HEK293T (cell line): ENCODE results near the gene PFKP.

ENCODE experiments used
- CTCF ChIA-PET: fragments of 350-600 bp; formaldehyde crosslinking; extraction: SDS; loops from one replicate; lab custom pipeline; 2021; ENCODE audit warnings: antibody characterized with exemption, inconsistent platforms; lab: Yijun Ruan, JAX
- POLR2A ChIA-PET: fragments of 350-600 bp; formaldehyde crosslinking; extraction: SDS; loops from one replicate; lab custom pipeline; 2020; ENCODE audit warnings: antibody characterized with exemption, inconsistent platforms; lab: Yijun Ruan, JAX
- DNase-seq: peaks from one replicate; pipeline ENCODE4 v3.0.0; 2012; ENCODE audit warnings: mixed read lengths; ENCODE audit errors: extremely low spot score
- ARNT ChIP-seq: fragments of 450-650 bp; IDR thresholded peaks from 2 replicates; pipeline ENCODE4 v1.6.1; 2017; ENCODE audit warnings: mild to moderate bottlenecking
- BHLHE40 ChIP-seq: fragments of 450-650 bp; IDR thresholded peaks from 2 replicates; pipeline ENCODE4 v1.6.1; 2016; ENCODE audit warnings: mild to moderate bottlenecking, moderate library complexity, borderline replicate concordance
- CTBP1 ChIP-seq: fragments of 450-650 bp; IDR thresholded peaks from 2 replicates; pipeline ENCODE4 v1.6.1; 2016; ENCODE audit warnings: borderline replicate concordance
- ELF4 ChIP-seq: fragments of 450-650 bp; IDR thresholded peaks from 2 replicates; pipeline ENCODE4 v1.6.1; 2017; ENCODE audit warnings: antibody characterized with exemption
- FOXA1 ChIP-seq: fragments of 450-650 bp; IDR thresholded peaks from 2 replicates; pipeline ENCODE4 v1.6.1; 2016; ENCODE audit warnings: mild to moderate bottlenecking
- FOXK2 ChIP-seq: fragments of 450-650 bp; IDR thresholded peaks from 2 replicates; pipeline ENCODE4 v1.6.1; 2016; ENCODE audit warnings: mild to moderate bottlenecking
- FOXM1 ChIP-seq: fragments of 450-650 bp; IDR thresholded peaks from 2 replicates; pipeline ENCODE4 v1.6.1; 2017; ENCODE audit warnings: mild to moderate bottlenecking, borderline replicate concordance
- HDGF ChIP-seq: fragments of 450-650 bp; IDR thresholded peaks from 2 replicates; pipeline ENCODE4 v1.6.1; 2017; ENCODE audit warnings: antibody characterized with exemption, borderline replicate concordance
- L3MBTL2 ChIP-seq: fragments of 450-650 bp; conservative IDR thresholded peaks from 2 replicates; pipeline ENCODE4 v1.6.1; 2016; ENCODE audit warnings: mild to moderate bottlenecking
- LEF1 ChIP-seq: fragments of 450-650 bp; IDR thresholded peaks from 2 replicates; pipeline ENCODE4 v1.6.1; 2017; ENCODE audit warnings: mild to moderate bottlenecking, borderline replicate concordance
- NFRKB ChIP-seq: fragments of 450-650 bp; IDR thresholded peaks from 2 replicates; pipeline ENCODE4 v1.6.1; 2016; ENCODE audit warnings: mild to moderate bottlenecking, moderate library complexity
- SP1 ChIP-seq: fragments of 450-650 bp; IDR thresholded peaks from 2 replicates; pipeline ENCODE4 v1.6.1; 2017
- SUZ12 ChIP-seq: fragments of 450-650 bp; IDR thresholded peaks from 2 replicates; pipeline ENCODE4 v1.6.1; 2016; ENCODE audit warnings: mild to moderate bottlenecking
- TARDBP ChIP-seq: fragments of 450-650 bp; IDR thresholded peaks from 2 replicates; pipeline ENCODE4 v1.6.1; 2016
- ZNF384 ChIP-seq: fragments of 450-650 bp; IDR thresholded peaks from 2 replicates; pipeline ENCODE4 v1.6.1; 2016
- TF ChIP-seq, protein P1 (sequence below): fragments of 450-650 bp; IDR thresholded peaks from 2 replicates; pipeline ENCODE4 v1.6.1; 2016

Gene PFKP

DNA sequence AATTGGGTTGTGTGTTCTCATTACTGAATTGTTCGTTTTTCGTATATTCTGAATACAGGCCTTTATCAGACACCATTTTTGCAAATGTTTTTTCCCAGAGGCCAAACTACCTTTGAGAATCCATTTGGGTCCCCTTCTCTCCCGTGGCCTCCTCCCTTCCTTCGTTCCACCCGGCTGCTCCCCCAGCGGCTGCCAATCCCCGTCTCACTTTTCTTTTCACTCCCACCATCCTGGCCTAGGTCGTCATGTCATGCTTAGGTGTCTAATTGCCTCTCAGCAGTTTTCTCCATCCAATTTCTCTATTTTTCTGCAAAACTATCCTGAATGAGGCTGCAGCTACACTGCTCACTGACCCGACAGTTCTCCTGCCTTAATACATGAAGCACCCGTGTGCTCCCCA, 87.3 kb downstream of the PFKP start:
- CTCF ChIA-PET, result no interaction called here
- POLR2A ChIA-PET, result interaction anchor here (1.0 kb wide), 1 partner anchor 10 kb away, joined by 3 read pairs; no protein-coding TSS in a partner anchor
- DNase-seq, result no peak
- TF ChIP-seq HDGF (no peak), L3MBTL2 (no peak), ELF4 (no peak), BHLHE40 (no peak)

- no peak for DNase-seq
- CTCF ChIA-PET, result interaction anchor here (0.7 kb wide), 1 partner anchor 40 kb away, joined by 3 read pairs; no protein-coding TSS in a partner anchor
- TF ChIP-seq NFRKB, result no peak
- TF ChIP-seq ARNT, result no peak
- no peak for TF ChIP-seq L3MBTL2
- no peak for TF ChIP-seq BHLHE40
- TF ChIP-seq SP1, result no peak
- no peak for TF ChIP-seq FOXK2
- TF ChIP-seq HDGF, result no peak
- TF ChIP-seq LEF1, result no peak
- no peak for TF ChIP-seq ZNF384
- no peak for TF ChIP-seq FOXA1
- no peak for TF ChIP-seq SUZ12
- TF ChIP-seq CTBP1, result no peak
- no peak for TF ChIP-seq ELF4
- TF ChIP-seq, protein P1, sequence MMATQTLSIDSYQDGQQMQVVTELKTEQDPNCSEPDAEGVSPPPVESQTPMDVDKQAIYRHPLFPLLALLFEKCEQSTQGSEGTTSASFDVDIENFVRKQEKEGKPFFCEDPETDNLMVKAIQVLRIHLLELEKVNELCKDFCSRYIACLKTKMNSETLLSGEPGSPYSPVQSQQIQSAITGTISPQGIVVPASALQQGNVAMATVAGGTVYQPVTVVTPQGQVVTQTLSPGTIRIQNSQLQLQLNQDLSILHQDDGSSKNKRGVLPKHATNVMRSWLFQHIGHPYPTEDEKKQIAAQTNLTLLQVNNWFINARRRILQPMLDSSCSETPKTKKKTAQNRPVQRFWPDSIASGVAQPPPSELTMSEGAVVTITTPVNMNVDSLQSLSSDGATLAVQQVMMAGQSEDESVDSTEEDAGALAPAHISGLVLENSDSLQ, result no peak
- no peak for TF ChIP-seq TARDBP
- no peak for TF ChIP-seq FOXM1
- POLR2A ChIA-PET, result no interaction called here
Measured at GRCh38 chr10:3159152-3159551, 91.8 kb downstream of the PFKP start.

DNA sequence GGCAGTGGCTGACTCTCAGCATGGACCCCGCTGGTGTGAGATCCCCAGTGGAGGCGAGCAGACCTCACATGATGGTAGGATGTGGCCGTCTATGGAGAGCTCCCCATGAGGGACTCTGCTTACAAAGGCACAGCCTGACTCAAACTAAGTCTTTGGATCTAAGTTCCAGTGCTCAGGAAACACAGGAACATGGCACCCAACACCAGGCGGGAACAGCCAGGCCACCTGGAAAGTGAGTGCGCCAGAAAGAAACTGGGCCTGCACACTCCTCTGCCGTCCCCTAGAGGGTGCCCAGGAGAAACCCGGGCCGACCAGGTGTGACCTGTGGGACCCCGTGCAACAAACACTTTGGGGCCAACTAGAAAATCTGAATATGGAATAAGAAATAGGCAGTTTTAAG, 95.2 kb downstream of the PFKP start:
- CTCF ChIA-PET, result no interaction called here
- no peak for DNase-seq
- POLR2A ChIA-PET, result no interaction called here
- TF ChIP-seq SUZ12 (no peak), FOXK2 (no peak), NFRKB (no peak), ZNF384 (no peak), ELF4 (no peak), L3MBTL2 (no peak), TARDBP (no peak), ARNT (no peak), FOXM1 (no peak), BHLHE40 (no peak), SP1 (no peak), FOXA1 (no peak), HDGF (no peak)

GRCh38 chr10:3163879-3164278, 96.5 kb downstream of the PFKP start:
- ChIA-PET CTCF (no interaction called here), POLR2A (interaction anchor here (1.2 to 1.4 kb wide), 2 partner anchors 8 to 9 kb away, joined by 3 read pairs; partner anchors contain the start of gene PITRM1)
- no peak for DNase-seq
- TF ChIP-seq ARNT (no peak), LEF1 (no peak), L3MBTL2 (no peak), TARDBP (no peak), CTBP1 (no peak), ELF4 (no peak), NFRKB (no peak), FOXA1 (no peak), BHLHE40 (no peak), FOXK2 (no peak), HDGF (no peak), ZNF384 (no peak), SUZ12 (no peak), SP1 (no peak), FOXM1 (no peak)
- TF ChIP-seq, protein P1, result no peak

DNA sequence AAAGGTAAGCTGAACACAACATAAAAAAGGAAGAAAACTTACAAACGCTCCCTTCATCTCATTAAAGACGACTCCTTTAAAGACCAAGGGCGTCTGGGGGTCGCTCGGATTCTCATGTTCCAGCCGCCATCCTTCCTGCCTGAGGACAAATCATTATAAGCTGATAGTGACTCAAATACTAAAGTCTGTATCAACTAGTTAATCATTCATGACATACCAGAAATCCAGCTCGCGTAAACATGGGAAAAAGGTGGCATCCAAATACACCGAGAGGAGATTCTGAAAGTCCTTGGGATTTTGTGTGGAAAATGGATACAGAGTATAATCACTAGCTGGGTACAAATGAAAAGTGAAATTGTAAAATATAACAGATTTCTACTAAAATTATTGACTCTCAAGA, 97.8 kb downstream of the PFKP start:
- ChIA-PET CTCF (no interaction called here), POLR2A (interaction anchor here (1.4 kb wide), 1 partner anchor 10 kb away, joined by 3 read pairs; no protein-coding TSS in a partner anchor)
- TF ChIP-seq FOXA1, result no peak
- TF ChIP-seq ZNF384, result no peak
- no peak for TF ChIP-seq SUZ12
- TF ChIP-seq, protein P1, result no peak
- no peak for TF ChIP-seq FOXK2
- TF ChIP-seq BHLHE40, result no peak
- TF ChIP-seq ELF4, result no peak
- no peak for TF ChIP-seq CTBP1
- no peak for TF ChIP-seq HDGF
- no peak for TF ChIP-seq LEF1
- TF ChIP-seq FOXM1, result no peak
- no peak for TF ChIP-seq L3MBTL2
- no peak for TF ChIP-seq SP1
- no peak for TF ChIP-seq NFRKB

GRCh38 chr10:3166496-3167290, 99.3 kb downstream of the PFKP start:
- ChIA-PET POLR2A (no interaction called here), CTCF (no interaction called here)
- TF ChIP-seq SUZ12 (no peak), TARDBP (no peak)
- DNase-seq, result no peak

More for the DNA sequence above, 97.8 kb downstream of the PFKP start:
- DNase-seq, result no peak
